Measurements from ENCODE around the gene HYAL2. TPM values are rescaled to one million over a fixed set of nuclear protein-coding genes. Genes with fewer than 3 reads are reported as not detected.
A peak's percentile ranks its signal among the peaks of the same experiment; 100 is the strongest.

HYAL2 gene
- total RNA-seq, 2 donors from 2014 or later: 86.5 to 87.5 TPM

DNA sequence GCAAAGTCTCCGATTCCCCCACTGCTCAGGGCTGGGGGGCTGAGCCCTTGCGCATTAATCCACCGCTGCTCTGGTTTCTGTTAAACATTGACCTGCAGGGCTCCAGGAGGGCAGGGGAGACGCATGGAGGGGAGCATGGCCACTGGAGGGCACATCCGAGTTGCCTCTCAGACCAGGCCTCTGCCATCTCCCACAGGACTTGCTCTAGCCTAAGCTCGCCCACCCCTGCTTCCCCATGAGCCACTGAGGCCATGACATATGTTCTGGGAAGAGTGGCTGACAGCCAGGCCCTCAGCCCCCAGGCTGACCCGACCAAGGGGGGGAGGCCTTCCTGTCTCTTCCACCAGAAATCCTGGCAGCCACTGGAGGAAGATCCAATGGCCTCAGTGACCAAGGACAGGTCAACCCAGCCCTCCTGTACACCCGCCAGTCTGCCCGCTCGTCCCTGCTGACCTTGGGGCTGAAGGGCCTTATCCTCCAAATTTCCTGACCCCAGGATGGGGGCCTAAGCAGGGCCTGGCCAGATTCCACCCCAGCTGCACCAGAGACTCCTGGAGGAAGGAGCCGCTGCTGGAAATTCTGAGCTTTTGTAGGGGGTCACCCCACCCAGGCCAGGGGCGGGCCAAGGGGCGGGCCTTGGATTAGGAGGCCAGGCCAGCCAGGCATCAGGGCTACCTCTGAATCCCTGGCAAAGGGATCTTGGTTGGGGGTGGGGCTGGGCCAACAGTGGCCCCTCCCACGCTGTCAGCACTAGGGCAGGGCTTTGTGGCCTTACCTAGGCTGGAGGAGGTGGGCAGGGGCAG is 19.3 kb downstream of the HYAL2 start, which contains the start of gene HYAL1:
Gene HYAL1 (minus strand): TSS at position 562 of the 803 bp plus-strand sequence. CDS start 618 bp downstream, outside the sequence.
- no peak within 1 kb of the TSS for H3K27ac ChIP-seq
- peaks cover 14 to 18% of the 10 kb centered on the region in 2 donors for H3K4me1 ChIP-seq (ENCODE audit: control insufficient read depth in 1 of 2, low read depth in 2 of 2)
- DNase-seq (ENCODE audit: low spot score) (no peak), ATAC-seq (ENCODE audit: insufficient number of reproducible peaks, low FRiP score, low read depth) (no peak)
- H3K4me3 ChIP-seq: no peak within 1 kb of the TSS
- H3K36me3 ChIP-seq: no peaks in the 10 kb centered on the region
- H3K27me3 ChIP-seq (replicated peaks; ENCODE audit: insufficient read depth): no peaks in the 10 kb centered on the region
- H3K9me3 ChIP-seq: no peaks in the 10 kb centered on the region
- TF ChIP-seq, protein P1, sequence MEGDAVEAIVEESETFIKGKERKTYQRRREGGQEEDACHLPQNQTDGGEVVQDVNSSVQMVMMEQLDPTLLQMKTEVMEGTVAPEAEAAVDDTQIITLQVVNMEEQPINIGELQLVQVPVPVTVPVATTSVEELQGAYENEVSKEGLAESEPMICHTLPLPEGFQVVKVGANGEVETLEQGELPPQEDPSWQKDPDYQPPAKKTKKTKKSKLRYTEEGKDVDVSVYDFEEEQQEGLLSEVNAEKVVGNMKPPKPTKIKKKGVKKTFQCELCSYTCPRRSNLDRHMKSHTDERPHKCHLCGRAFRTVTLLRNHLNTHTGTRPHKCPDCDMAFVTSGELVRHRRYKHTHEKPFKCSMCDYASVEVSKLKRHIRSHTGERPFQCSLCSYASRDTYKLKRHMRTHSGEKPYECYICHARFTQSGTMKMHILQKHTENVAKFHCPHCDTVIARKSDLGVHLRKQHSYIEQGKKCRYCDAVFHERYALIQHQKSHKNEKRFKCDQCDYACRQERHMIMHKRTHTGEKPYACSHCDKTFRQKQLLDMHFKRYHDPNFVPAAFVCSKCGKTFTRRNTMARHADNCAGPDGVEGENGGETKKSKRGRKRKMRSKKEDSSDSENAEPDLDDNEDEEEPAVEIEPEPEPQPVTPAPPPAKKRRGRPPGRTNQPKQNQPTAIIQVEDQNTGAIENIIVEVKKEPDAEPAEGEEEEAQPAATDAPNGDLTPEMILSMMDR (IDR thresholded peaks at IDR 0.05): no peak

DNA sequence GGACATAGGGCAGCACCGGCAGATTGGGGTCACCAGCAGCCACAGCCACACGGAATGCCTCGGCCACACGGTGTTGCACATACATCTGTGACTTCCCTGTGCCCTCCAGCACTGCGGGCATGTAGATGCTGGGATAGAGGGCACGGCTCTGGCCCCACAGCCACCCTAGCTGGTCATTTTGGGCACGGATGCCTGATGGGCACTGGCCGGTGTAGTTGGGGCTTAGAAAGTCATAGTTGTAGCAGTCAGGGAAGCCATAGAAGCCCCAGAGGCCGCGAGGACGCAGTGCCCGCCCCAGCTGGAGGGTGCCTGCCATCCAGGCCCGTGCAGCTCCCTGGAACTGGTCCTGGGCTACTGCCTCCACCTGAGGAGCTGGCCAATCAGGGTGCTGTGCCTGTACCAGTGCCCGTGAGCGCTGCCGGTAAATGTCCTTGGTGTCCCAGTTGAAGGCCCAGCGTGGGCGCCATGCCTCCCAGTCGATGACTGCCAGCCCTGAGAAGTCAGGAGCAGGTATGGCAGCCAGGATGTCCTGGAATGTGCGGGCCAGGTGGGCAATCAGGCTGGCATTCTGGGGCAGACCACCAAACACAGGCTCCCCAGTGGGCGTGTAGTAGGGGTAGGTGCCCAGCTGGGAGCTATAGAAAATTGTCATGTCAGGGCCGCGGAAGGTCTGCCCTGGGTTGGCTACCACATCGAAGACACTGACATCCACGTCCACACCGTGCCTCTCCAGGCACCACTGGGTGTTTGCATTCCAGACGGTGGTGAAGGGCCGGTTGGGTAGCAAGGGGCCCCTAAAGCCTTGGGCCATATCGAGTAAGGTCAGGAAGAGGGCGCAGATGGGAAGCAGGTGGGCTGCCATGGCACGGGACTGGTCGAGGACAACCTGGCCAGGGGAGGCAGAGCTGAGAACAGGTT is 20.2 kb downstream of the HYAL2 start:
- H3K9me3 ChIP-seq: no peaks in the 10 kb centered on the region
- H3K4me3 ChIP-seq: no peak overlapping the region
- ATAC-seq (ENCODE audit: insufficient number of reproducible peaks, low FRiP score, low read depth) (no peak), DNase-seq (ENCODE audit: low spot score) (no peak)
- H3K27me3 ChIP-seq (replicated peaks; ENCODE audit: insufficient read depth): no peaks in the 10 kb centered on the region
- TF ChIP-seq, protein P1 (IDR thresholded peaks at IDR 0.05): no peak
- peaks cover 16 to 25% of the 10 kb centered on the region in 2 donors for H3K4me1 ChIP-seq (ENCODE audit: control insufficient read depth in 1 of 2, low read depth in 2 of 2)
- H3K27ac ChIP-seq: no peak overlapping the region
- no peaks in the 10 kb centered on the region for H3K36me3 ChIP-seq

DNA sequence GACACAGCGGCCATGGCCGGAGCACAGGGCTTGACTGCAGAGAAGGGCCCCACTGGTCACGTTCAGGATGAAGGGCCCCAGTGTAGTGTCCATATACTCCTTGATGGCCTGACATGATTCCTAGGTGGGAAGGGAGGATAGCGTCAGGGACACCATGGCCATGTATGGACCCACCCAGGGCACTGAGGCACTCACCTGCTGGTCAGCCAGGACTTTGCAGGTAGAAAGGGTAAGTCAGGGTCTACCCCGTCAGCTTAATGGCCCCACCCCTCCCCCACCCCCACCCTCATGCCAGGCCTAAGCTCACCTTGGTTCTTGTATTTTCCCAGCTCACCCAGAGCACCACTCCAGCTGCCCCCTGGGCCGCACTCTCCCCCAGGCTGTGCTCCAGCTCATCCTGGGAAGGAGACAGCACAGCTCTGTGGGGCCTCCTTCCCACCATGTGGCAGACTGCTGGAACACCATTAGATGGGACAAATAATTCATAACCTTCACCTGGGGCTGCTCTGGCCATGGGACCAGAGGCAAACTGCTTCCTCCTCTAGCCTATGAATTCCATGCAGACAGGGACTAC is 21.8 kb downstream of the HYAL2 start:
- no peaks in the 10 kb centered on the region for H3K27me3 ChIP-seq (replicated peaks; ENCODE audit: insufficient read depth)
- H3K36me3 ChIP-seq: no peaks in the 10 kb centered on the region
- TF ChIP-seq, protein P1 (IDR thresholded peaks at IDR 0.05): no peak
- no peak for DNase-seq (ENCODE audit: low spot score)
- peaks cover 16 to 25% of the 10 kb centered on the region in 2 donors for H3K4me1 ChIP-seq (ENCODE audit: control insufficient read depth in 1 of 2, low read depth in 2 of 2)
- ATAC-seq (ENCODE audit: insufficient number of reproducible peaks, low FRiP score, low read depth): no peak
- H3K9me3 ChIP-seq: no peaks in the 10 kb centered on the region
- H3K4me3 ChIP-seq: peak overlapping the region; percentile 94
- peak overlapping the region; percentile 72 to 87 for H3K27ac ChIP-seq

- Histone ChIP-seq H3K9me3 (no peaks in the 10 kb centered on the region), H3K4me3 (peak overlapping the region; percentile 94), H3K27me3 (replicated peaks; ENCODE audit: insufficient read depth) (no peaks in the 10 kb centered on the region), H3K27ac (peak overlapping the region; percentile 72 to 87), H3K4me1 (ENCODE audit: control insufficient read depth in 1 of 2, low read depth in 2 of 2) (peaks cover 16 to 25% of the 10 kb centered on the region in 2 donors), H3K36me3 (no peaks in the 10 kb centered on the region)
- ATAC-seq (ENCODE audit: insufficient number of reproducible peaks, low FRiP score, low read depth): peak; percentile 2
- TF ChIP-seq, protein P1 (IDR thresholded peaks at IDR 0.05): no peak
- DNase-seq (ENCODE audit: low spot score): no peak
Observed at GRCh38 chr3:50299929-50300680, 22.4 kb downstream of the HYAL2 start.

Measured in thoracic aorta (tissue), 2 donors.